Stimulated activated CD8-positive, alpha-beta memory T cell treated with anti-CD3 and anti-CD28 coated beads, Interleukin-7, amount 100 ng/mL, for 1 hour (primary cell): ENCODE results near the gene LRFN2.

Experiments
- DNase-seq, 2 donors: peaks; one replicate each; pipeline ENCODE4 v3.0.0-alpha.2; 2020; ENCODE audit warnings: low read depth in 2 of 2

The LRFN2 gene

DNA sequence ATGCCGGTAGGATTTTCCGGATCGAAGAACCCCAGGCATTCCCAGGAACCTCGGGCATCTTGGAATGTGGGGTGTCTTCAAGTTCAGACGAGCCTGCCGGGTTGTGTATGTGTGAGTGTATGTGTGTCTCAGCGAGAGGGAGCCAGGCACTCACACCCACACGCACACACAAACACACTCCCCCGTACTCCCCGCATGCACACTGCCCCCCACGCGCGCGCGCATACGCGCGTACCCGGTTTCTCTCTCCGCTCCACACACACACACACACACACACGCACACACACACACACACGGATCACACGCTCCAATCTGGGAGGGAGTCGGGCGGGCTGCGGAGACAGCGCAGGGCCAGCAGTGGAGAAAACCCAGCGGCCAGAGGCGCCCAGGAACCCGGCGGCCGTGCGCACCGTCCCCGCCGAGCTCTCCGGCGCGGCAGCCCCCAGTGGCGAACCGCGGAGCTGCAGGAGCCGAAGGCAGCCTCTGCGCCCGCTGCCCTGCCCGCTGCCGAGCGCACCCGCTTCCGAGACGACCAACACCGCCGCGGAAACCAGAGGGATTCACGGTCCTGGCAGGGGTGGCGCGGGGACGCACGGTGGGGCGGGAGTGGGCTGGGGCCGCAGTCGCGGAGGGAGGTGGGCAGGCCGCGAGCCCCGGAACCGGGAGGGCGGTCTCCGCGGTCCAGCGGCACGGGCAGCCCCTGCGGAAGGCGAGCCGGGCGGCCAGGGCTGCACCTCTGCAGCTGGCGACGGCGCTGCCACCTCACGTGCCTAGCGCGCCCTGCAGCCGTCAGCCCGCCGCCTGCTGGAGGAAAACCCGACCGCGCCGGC lies at the start of gene LRFN2:
LRFN2 (minus strand) TSS at position 125 of the 830 bp plus-strand sequence.
- peak; percentile 13 to 28 for DNase-seq

DNA sequence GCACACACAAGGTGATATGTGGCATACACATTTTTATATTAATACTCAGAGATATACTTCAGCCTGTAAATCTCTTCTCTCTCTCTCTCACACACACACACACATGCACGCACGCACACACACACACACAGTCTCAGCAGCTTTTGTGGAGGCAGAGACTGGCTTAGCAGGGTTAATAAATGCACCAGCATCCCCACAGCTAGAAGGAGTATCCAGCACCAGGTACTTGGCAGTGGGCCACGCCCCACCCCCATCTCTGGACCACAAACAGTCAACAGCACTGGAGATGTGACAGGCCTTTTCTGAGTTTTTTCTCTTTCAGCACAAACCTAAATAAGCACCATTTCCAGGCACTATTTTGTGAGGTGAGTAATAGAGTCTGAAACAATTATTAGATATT lies 47.3 kb upstream of the LRFN2 start:
- no peak for DNase-seq

DNA sequence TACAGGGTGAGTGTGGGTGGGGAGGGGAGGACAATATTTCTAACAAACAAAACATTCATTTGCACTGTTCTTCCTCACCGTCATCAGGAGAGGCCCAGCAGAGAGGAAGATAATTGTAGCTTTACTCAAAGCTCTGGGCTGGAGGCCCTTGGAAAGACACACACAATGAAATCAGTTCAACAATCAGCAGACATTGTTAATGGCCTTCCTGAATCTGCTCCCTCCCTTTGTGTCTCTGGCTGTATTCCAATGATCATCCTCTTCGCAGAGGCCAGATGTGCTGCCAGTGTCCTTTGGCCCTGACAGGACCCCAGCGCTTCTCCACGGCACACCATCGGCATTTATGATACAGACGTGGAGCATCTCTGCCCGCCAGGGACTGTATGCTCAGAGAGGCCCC lies 44.6 kb upstream of the LRFN2 start:
- no peak for DNase-seq

DNA sequence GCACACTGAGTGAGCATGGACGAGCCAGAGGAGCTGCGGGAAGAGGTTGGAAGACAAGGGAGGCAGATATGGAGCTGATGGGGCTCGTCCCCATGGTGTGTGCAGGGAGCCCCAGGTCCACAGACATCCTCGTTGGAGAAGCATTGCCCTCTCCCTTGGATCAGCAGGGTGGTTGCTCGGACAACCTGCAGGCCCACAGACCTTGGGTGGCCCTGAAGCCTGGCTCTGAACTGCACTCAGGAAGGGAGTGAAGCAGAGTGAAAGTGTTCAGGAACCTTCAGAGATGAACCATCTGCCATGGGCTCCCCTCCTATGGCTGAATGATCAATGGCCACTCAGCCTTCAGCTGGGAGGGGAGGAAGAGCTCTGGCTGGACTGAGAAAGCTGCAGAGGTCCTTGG lies 43.3 kb upstream of the LRFN2 start:
- no peak for DNase-seq

DNA sequence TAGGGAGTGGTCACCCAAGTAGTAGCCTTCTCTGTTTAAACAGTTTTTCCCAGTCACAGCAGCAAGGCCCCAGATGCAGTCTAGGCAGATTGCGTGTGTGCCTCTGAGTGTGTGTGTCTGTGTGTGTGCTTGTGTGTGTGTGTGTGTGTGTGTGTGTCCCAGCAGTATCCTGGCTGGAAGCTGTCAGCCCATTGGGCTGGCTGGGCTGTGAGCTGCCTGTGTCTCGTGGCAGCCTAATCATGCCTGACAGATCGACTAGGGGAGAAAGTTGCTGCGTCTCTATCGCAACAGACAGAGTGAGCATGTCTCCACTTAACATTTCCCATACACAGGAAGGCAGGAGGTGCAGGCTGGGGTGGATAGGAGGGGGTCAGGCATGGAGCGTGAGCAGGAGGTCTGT lies 42.9 kb upstream of the LRFN2 start:
- no peak for DNase-seq

DNA sequence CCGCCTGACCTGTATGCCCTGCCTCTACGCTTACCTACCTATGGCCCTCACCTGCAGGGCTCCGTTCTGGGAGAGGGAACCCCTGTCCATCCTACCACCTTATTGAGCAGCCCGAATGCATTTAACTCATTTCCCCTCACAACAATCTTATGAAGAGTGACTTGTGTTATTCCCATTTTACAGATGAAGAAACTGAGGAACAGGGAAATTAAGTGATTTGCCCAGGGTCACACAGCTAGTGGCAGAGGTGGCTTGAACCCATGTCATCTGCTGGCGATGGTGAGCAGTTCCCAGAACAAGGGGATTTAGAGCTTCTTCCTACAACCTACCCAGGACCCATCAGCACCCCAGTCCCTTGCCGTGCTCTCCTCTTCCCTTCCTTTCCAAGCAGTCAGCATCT lies 42.3 kb upstream of the LRFN2 start:
- DNase-seq: no peak

DNA sequence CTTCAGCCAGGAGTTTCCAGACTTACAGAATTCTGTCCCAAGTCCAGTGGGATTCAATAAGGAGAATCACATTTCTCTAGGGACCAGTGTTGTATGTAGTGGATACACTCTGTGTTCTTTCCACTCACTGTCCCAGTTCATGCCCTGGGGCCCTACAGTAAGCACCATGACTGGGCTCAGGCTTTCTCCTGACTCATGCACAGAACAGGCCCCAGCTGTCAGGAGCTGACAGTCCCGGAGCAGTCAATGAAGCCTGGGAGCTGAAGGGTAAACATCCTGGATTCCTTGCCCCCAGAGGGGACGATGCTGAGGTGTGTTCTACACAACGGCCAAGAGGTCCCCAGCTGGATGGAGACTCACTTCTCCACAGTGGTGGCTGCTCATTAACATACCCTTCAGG lies 40.2 kb upstream of the LRFN2 start:
- no peak for DNase-seq

DNA sequence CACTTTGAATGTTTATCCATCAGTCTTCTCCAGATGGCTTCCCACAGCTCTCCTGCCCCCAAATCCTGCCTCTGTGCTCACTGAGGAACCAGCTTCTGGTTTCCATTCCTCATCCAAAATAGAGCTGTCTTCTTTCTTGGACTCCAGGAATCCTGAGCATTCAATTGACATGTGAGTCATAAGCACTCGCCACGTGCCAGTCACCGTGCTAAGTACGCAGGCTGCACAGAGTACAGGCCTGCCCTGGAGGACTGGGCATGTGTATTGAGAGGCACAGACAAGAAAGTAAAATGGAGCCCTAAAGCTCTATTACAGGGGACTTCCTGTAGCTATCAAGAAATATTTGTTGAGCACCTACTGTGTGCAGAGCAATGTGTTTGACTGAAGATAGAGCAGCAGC lies 39.7 kb upstream of the LRFN2 start:
- no peak for DNase-seq

DNA sequence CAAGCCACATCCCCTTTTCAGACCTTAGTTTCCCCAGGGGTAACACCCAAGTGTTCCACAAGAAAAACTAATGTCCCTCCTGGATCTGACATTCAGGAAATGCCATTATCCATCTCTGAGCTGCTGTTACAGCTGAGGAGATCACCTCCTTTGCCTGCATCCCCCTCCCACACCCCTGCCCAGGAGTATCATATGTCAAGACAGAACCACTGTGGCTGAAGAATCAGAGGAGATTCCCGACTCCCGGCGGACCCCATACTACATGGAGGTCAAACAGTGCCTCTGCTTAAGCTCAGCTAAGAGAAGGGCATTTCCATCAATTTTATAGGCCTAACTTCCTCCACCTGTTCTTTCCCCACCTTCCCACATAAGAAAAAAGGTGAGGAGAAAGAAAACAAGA lies 36.8 kb upstream of the LRFN2 start:
- no peak for DNase-seq

DNA sequence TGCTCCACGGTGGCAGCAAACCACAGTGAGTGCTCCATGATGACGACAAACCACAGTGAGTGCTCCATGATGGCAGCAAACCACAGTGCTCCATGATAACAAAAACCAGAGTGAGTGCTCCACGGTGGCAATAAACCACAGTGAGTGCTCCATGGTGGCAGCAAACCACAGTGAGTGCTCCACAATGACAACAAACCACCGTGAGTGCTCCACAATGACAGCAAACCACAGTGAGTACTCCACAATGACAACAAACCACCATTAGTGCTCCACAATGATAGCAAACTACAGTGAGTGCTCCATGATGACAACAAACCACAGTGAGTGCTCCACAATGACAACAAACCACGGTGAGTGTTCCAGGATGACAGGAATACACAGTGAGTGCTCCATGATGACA lies 36.0 kb upstream of the LRFN2 start:
- no peak for DNase-seq

DNA sequence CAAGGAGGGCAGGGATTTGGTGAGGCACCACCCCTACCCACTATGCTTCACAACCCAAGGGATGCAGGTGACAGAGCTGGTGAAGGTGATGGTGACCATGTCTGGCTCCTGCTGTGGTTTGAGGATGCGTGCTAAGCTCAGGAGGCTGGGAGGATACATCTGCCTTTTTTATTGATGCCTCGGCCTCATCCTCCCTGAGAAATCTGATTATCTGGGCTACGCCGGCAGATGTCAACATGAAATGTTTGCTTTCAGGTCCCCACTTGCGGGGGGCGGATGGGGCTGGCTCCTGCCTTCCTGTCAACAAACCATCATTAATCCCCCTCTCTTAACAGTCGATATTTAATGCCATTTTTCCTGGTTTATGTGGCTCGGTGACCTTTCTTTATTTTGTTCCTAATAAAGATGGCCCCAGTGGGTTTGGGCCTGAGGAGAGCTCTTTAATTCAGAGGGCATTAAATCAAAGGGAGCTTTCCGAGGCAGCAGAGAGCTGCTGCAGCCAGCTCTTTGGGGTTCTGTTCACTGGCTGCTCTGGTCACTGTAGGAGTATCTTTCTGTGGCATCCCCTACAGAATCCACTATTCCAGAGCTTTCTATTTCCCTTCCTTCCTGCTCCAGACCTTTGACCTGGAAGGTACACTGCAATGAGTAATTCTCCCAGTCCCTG lies 33.5 kb upstream of the LRFN2 start:
- no peak for DNase-seq

DNA sequence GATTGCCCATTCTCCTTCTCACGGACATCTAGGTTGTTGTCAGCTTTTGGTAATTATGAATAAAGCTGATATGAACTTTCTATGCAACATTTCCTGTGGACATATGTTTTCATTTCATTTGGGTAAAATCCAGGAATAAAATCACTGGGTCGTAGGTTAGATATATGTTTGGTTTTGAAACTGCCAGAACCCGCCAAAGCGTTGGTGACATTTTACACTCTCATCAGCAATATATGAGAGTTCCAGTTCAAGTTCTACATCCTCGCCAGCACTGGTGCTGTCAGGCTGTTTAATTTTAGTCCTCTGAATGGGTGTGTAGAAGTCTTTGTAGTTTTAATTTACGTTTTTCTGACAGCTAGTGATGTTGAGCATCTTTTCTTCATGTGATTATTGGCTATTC lies 27.5 kb upstream of the LRFN2 start:
- DNase-seq: no peak

DNA sequence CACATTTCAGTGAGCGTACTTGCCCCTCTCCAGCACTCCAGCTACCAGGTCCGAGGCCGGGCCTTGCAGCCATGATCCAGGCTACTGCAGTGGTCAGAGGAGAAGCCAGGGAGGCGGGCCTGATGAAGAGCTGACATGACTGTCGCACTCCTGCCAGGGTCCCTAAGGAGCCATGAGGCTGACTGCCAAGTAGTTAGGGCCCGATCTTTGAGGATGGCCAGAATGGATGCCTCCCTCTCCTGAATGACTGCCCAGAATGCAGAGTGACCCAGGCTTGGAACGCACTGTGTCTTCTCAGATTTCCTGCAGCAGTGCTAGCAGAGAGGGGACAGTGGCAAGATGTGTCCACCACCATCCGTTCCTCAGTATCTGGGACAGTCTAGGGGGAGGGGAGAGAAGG lies 24.7 kb upstream of the LRFN2 start:
- no peak for DNase-seq

DNA sequence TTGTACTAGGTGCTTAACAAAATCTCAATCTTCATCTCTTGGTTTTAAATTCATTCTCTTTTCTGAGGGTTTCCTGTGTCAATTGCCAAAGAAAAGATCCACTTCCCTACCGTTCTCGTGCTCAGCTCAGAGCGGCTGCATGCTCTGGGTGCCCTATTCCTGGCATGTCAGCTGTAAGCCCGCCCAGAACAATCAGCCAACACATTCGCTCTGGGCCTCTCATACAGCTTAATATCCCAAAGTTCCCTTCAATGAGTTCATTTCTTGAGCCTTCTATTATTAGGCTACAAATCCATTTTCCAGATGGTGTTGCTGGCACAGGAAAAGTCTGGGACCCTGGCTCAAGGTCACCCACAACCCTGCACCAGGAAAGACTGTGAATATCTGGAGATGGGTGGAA lies 24.3 kb upstream of the LRFN2 start:
- DNase-seq: no peak

DNA sequence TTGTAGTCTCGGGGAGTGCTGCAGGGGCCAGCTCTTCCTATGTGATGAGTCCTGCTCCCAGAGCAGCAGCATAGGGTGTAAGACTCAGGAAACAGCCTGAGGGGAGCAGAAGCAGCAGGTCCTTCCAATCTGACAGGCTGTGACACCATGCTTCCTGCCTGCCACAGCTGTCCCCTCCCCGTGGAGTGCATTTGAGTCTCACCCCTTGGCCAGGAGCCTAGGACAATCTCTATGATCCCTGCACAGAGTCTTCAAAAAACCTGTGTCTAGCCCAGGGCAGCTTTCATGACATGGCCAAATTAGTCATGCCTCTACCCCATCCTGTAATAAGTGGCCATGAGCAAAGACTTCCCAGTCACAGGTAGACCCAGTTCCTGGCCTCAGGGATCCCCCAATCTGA lies 23.1 kb upstream of the LRFN2 start:
- DNase-seq: no peak

DNA sequence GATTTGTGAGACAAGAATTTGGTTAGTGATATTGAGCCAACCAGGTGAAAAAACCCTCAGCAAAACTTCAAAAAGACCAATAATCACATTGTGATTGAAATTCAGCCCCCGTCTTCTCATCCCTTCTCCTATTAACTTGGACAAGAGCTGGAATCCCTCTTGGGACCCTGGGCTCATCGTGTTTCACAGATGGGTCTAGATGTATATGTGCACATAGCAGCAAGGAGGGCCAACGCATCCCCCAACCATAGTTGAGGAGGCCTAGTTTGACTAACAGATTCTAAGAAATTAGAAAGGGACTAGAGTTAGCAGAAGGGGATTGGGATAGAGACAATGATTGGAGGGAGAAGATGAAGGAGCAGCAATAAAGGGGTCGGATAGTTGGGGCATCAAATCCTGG lies 19.8 kb upstream of the LRFN2 start:
- DNase-seq: no peak

DNA sequence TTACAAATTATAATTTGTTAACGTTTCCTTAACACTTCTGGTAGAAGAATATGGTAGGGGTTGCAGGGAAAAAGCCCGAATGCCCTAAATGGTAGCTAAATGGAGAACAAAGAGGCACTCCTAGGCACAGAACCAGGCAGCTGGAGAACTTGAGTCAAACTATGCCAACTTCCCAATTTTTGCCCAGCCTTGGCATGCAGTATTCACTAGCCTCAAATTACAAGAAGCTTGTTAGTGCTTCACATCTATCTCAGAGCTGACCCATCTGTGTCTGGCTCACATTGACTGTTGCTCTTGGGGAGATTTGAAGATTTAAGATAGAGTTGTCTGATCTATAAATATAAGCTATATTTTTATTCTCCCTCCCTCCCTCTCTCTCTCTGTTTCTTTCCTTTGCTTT lies 19.4 kb upstream of the LRFN2 start:
- DNase-seq: no peak

DNA sequence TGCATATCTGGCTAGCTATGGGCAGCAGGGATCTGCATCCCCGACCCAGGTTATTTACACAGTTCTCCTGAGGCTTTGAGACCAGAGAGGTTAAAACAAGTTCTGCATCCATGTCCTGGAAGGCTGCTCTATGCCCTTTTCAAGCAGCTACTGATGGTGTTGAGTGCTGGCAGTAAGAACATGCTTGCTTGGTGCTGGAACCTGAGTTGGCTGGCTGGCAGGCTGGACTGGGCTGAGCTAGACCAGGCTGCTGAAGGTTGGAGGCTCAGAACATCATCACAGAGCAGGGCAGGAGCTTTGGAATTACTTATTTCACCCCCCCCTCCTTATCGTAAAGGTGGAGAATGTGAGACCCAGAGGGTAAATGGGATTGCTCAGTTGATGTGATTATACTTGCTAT lies 16.9 kb upstream of the LRFN2 start:
- no peak for DNase-seq

DNA sequence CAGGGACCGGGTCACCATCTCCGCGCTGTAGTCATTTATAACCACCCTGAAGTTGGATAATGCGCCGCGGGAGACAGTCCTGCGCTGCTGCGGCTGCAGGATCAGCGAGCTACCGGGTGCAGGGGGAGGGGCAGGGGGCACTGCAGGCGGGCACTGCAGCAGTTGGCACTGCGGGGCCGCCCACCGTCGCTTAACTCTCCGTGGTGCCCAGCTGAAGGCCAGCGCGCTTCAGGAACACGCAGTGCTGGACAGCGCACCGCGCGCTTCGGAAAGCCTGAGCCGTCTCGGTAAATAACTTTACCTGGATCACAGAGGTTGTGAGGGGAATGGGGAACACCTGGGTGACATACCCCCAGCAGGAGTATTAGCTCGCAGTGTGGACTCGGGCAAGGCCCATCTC lies 12.4 kb upstream of the LRFN2 start:
- no peak for DNase-seq

DNA sequence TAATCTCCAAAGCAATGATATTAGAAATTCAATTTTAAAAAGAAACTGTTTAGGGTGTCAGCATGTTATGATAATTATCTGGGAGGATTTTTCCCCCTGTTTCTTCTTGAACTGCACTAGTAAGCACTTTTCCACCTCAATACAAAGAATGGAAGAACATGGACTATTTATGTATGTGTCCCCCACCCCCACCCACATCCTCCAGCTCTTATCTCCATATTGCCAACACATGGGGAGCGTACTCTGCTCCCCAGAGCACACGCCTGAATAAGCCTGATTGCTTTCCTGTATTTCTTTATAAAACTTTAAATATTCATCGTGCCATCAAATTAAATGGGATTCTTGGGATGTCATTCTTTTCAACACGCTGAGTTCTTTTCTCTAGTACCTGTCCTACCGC lies 11.4 kb upstream of the LRFN2 start:
- no peak for DNase-seq

DNA sequence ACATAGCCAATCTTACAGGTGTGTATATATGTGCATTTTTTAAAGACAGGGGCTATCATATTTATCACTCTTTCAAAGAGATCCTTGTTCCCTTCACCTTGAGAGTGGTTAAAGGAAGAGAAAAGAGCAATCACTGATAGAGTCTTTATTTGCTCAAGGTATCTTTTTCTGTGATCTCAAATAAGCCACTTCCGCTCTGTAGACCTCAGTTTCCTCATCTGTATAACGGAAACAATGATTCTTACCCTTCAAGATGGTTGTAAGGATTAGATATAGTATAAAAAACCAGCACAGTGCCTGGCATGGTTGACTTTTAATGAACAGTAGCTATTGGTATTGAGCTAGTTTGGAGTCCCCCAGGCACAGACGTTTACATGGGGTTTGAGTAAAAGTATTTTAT lies 10.1 kb upstream of the LRFN2 start:
- no peak for DNase-seq

DNA sequence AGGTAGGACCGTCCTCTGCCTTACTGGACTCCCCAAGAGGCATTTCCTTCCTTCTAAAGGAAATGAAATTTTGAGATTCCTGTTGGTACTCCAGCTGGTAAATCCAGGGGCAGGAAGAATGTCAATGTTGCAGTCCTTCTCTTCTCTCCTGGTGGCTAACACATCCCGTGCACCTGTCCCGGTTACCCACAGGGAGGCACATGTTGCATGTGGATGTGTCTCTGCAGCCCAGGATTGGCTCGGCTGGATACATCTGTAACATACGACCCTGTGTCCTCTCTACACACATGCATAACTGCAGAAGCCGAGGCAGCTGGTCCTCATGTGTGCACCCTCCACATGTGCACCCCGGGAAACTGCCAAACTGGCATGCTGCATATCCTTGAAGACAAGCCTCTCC lies 1.3 kb upstream of the LRFN2 start:
- no peak for DNase-seq

DNA sequence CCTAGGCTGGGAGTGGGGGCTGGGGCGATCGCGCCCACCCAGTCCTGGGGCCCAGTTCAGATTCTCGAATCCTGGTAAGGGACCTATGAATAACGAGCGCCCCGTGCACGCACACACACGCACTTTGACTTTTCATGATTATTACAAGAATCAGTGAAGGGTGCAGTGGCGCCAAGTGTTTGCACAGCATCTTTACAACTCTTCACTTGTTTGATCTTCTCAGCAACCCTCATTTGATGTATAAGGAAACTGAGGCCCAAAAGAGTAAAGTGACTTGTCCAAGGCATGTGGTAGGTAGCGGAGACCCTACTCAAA lies 863 bp upstream of the LRFN2 start:
- DNase-seq: no peak
